Fibroblast of mammary gland (primary cell): Measurements from ENCODE around the gene SLC39A11.
"Not testable (repeated sequence)": the region's sequence is repeated elsewhere in the genome, so short reads cannot be mapped to it uniquely, and the experiment has no call there.

Experiments used
- DNase-seq: peaks from one replicate; pipeline ENCODE4 v3.0.0-alpha.2; 2010; ENCODE audit warnings: low read depth
- H3K4me3 ChIP-seq: 2 replicates; pipeline ENCODE4 v1.5.1; 2011; ENCODE audit warnings: low read depth, mild to moderate bottlenecking, low read length, moderate library complexity; ENCODE audit not compliant: control insufficient read depth
- TF ChIP-seq, protein P1 (sequence below): conservative IDR thresholded peaks from 2 replicates; pipeline ENCODE4 v1.5.1; 2011; ENCODE audit warnings: low read depth, low read length, inconsistent platforms; ENCODE audit not compliant: control insufficient read depth, insufficient read depth

The SLC39A11 gene

DNA sequence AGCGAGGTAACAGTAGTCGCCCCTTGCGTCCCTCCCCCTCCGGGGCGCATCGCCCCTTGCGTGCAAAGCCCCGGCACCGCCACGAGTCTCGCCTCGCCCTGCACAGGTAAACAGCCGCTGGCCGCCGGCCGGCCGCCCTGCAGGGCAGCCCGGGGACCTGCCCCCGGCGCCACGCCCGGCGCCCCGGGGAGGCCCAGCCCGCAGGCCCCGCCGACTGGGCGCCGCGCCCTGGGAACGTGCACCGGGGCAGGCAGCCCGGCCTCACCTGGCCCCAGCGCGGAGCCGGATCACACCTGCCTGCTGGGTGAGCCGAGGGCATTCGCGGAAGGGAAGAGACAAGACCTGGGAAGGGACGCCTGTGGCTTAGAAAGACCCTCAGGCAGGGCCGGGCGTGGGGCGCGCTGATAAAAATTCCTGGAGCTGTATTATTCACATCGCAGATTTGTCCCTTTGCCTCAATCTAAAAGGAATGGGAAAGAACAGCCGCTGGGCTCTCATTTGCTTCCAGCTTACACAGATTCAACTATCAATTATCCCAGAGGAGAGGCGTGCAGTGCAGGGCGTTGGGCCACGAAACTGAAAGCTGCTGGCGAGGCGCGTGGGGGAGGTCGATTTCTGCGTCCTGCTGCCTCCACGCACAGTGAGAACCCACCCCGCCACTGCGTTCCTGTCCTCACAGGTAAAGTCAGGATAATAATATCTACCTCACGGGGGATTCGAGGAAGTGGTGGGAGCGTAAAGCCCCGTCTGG, 451.9 kb downstream of the SLC39A11 start:
- no peak overlapping the region for H3K4me3 ChIP-seq
- TF ChIP-seq, protein P1, sequence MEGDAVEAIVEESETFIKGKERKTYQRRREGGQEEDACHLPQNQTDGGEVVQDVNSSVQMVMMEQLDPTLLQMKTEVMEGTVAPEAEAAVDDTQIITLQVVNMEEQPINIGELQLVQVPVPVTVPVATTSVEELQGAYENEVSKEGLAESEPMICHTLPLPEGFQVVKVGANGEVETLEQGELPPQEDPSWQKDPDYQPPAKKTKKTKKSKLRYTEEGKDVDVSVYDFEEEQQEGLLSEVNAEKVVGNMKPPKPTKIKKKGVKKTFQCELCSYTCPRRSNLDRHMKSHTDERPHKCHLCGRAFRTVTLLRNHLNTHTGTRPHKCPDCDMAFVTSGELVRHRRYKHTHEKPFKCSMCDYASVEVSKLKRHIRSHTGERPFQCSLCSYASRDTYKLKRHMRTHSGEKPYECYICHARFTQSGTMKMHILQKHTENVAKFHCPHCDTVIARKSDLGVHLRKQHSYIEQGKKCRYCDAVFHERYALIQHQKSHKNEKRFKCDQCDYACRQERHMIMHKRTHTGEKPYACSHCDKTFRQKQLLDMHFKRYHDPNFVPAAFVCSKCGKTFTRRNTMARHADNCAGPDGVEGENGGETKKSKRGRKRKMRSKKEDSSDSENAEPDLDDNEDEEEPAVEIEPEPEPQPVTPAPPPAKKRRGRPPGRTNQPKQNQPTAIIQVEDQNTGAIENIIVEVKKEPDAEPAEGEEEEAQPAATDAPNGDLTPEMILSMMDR, result no peak
- DNase-seq, result no peak

DNA sequence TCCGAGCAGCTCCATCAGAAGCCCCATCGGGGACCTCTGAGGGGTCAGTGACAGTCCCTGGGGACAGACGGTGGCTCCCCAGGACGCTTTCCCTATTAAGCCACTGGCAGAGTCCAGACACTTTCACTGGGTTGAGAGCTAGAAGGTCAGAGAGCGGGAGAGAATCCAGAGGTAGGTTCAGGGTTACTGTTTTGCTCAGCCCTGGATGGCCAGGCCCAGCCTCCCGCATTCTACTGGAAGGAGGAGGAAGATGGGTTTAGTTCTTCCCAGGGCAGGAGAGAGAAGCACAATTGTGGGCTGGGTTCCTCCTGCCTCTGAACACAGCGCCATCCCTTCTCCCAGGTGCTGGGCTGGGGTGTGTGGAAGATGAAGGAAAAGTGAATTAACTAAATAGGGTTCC, 452.8 kb downstream of the SLC39A11 start:
- DNase-seq, result no peak
- TF ChIP-seq, protein P1, result no peak
- no peak overlapping the region for H3K4me3 ChIP-seq

DNA sequence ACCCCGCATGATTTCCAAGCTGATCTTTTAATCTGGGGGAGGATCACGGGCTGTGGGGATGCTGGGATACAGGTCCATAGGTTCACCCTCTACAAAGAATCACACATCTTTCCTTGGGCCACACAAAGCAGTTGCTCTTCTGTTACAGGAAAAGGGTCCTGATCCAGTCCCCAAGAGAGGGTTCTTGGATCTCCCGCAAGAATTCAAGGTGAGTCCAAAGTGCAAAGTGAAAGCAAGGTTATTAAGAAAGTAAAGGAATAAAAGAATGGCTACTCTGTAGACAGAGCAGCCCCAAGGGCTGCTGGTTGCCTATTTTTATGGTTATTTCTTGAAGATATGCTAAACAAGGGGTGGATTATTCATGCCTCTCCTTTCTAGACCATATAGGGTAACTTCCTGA, 453.6 kb downstream of the SLC39A11 start:
- DNase-seq, H3K4me3 ChIP-seq: not testable (repeated sequence)

DNA sequence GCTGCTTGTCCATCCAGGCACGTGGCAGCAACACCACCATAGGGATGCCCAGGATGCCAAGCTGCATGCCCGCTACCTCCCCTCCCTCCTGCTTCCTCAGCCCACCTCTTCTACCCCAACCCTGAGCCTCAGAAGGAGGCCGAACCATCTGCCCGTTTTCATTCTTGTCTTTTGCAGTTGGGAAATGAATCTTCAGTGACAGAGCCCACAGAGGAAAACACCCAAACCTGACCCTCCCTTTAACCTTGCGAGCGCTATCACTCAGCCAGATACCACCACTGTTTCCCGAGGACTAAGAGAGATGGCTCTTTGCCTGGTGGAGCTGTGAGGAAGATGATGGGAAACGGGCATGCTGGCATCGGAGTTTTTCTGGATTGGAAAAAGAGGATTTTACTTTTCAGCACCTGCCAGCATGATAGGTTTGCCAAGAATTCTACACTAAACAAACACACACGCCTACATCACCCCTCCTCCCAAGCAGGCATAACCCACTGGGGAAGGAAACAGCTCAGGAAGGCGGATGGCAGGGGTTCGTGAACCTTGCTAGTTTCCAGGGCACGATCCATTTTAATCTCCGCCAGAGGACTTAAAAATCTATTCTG, 457.4 kb downstream of the SLC39A11 start:
- TF ChIP-seq, protein P1, result no peak
- DNase-seq, result no peak
- no peak overlapping the region for H3K4me3 ChIP-seq

DNA sequence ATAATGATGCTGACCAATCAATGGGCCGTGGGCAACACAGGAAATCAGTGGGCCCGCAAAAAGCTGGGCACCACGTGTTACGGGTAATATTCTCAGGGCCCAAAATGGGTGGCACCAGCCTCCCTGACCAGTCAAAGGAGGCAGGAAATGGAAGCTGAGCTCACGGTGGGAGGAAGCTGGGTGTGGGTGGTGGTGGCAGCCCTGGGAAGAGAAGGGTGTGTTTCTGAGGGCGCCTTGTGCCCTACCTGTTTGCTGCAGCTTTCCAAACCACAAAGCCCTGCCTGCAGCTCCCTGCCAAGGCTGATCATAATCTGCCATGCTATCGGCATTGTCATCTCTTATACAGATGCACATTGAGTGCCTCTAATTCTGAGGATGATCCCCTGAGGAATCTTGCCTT, 457.9 kb downstream of the SLC39A11 start:
- TF ChIP-seq, protein P1, result no peak
- no peak overlapping the region for H3K4me3 ChIP-seq
- no peak for DNase-seq

DNA sequence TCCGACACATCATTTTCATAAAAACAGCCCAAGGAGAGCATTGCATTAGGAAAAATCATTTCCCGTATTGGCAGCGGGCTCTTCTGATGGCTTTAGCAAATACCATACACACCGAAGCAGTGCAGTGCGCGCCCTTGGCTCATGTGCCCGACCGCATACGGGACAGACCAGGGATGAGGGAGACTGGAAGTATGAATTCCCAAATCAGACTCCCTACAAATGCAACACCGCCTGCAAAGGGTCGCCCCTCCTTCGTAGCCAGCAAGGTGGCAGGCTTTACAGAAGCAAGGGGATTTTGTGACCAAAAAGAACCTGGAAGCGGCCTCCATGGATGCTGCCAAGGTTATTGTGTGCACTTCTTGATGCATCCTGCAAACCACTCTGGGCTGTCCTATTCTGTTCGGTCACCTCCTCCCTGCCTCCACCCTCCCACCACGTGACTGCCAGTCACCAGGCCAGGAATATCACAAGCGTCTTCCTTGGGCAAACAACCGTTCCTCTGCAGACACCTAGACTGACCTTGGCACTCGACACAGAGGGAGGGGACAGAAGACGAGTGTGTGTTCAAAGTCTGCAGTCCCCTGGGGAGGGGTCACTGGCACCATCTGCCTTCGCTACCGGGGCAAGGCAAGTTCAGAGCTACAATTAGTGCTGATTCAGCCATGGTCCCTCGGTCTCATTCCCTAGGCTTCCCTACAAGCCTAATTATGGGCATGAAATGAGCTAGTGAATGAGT, 460.4 kb downstream of the SLC39A11 start:
- TF ChIP-seq, protein P1, result no peak
- no peak for DNase-seq
- no peak overlapping the region for H3K4me3 ChIP-seq

DNA sequence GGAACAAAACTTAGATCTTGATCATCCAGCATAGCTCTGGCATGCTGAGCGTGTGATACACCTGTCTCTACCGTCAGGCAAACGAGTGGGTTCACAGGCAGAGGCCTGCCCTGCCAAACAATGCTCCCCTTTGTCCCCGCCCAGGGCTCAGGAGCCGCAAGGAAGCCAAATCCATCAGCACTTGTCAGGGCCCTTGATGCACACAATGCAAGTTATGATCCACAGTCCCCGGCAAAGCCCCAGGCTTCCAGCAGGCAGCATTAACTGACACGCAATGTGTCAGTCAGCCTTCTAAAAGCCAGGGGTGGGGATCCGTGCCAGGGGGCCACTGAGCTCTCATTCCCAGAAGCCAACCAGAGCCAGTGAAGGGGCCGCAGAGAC, 460.9 kb downstream of the SLC39A11 start:
- H3K4me3 ChIP-seq, result no peak overlapping the region
- TF ChIP-seq, protein P1, result no peak
- no peak for DNase-seq
